Hindlimb muscle (tissue), 1 donor: ENCODE data around the gene NT5E. TPM values are rescaled to one million over a fixed set of nuclear protein-coding genes. Genes with fewer than 3 reads are reported as not detected.

Source experiments
- DNase-seq: peaks from one replicate; pipeline ENCODE4 v3.0.0-alpha.2; 2013
- polyA plus RNA-seq: library from polyadenylated mRNA; unstranded; fragments of 120-200 nt; gene quantifications from one replicate; pipeline ENCODE4 v1.2.1, GENCODE V29; 2013; ENCODE audit not compliant: insufficient read length

The NT5E gene
- polyA plus RNA-seq, 1 donor: 23.0 TPM

DNA sequence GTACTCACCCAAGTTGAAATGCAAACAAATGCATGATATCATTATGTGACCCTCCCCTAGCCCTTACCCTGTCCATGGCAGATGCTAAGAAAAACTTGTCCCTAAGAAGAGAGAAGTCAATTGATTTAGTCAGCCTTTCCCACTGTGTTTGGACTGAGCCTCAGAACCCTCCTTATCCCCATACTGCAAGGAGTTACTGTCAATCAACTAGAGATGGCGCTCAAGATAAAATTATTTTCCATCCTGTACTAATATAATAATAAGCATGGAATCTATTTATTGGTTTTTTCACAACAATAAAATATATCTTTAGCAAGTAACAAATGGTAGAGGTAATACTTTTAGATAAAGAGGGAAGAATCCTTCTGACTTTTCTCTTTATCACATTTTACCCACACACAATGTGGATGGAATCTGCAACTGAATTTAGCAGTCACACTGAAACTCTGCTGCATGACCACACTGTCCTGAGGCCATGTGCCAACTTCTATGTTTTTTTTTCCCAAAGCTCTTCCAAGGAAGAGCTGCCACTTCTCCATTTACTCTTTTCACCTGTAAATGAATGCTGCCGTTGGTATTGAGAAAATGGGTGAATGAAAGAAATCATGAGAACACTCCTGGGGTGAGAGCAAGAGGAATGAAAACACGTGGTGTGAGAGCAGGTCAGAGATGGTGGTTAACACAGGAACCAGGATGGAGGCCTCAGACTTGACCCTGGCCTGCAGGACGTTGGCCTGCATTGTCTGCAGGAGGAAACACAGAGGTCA lies 10.5 kb downstream of the NT5E start:
- no peak for DNase-seq

DNA sequence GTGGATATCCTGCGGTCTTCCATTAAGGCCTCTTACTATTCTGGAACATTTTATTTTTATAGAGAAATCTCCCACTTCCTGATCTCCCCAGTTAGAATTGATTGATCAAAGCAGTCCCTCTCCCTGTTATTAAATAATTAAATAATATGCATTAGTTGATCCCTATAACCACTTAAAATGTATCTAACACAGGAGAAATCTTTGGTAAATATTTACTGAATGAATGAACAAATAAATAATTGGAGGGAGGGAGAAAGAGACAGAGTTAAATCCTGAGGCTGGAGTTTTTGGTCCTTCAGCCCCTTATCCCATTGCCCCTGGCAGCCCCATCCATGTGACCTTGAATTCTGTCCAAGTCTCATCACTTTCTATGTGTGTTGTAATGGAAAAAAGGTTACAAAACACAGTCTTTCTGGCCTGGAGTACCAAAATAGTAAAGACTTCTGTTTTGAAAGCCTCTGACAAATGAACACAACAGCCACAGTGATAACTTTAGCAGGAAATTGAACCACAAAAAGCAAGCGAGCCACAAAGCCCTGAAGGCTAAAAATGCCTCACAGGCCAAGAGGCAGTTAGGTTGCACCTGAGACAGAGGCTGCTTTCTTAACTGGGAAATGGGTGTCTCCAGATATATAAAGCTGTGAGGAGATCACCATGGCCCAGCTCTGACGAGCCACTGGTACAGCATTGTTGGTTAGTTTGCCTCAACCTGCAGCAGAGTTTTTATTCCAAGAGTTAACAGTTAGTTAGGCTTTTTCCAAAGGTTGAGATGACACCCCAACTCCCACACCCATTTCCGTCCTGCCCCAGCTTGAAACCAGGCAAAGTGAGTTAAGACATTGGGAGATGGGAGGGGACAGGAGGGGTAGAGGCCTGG lies 11.3 kb downstream of the NT5E start:
- DNase-seq: no peak

DNA sequence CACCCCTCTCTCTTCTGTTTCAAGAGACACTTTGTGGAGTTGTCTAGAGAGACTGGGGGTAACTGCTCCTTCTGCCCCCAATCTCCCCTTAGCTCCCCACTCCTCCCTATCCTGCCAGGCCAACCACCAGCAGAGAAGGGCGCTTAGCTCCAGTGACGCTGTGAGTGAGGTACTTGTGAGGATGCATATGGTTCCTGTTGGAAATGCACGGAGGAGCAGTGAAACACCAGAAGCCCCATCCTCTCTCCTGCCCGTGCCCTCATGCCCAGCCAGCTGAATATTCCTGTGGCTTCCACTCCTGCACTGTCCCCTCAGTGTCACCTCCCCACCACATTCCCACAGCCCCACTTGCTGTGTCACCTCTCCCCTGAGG lies 11.9 kb downstream of the NT5E start:
- DNase-seq: no peak

DNA sequence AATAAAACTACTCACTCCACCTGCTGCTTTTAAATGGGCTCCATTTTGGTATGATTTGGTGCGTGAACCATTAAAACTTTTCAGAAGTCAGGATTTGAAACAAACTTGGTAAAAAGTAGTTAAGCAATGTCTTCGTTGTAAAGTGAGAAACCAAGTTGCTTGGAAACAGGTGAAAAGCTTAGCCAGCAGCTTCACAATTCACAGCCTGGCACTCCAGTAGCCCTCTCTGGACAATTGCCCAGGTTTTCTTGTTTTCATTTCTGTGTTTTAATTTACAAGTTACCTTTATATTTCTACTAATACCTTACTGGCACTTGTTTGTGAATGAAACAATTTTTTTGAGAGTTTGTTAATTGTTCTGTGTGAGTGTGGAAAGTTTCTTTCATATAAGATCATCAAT lies 12.8 kb downstream of the NT5E start:
- no peak for DNase-seq

GRCh38 chr6:85463621-85464259 lies 13.9 kb downstream of the NT5E start:
- no peak for DNase-seq

GRCh38 chr6:85464260-85464644 lies 14.4 kb downstream of the NT5E start:
- DNase-seq: no peak

DNA sequence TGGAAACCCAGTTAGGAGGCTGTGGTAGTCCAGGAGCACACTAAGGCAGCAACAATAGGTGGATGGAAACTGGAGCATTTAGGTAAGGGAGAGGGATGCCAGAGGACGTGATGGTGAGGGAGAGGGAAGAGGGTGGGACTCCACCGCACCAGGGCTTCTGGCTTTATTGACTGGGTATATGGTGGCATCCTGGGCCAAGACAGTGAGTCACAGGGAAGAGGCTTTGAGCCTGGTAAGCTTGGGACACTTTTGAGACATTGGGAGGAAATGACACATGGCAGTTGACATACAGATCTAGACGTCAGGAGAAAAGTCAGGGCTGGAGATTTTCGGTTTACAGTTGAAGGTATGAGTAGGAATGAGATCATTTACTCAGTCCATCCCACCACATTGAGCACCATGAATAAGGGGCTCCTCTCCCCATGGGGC lies 14.9 kb downstream of the NT5E start:
- DNase-seq: no peak

DNA sequence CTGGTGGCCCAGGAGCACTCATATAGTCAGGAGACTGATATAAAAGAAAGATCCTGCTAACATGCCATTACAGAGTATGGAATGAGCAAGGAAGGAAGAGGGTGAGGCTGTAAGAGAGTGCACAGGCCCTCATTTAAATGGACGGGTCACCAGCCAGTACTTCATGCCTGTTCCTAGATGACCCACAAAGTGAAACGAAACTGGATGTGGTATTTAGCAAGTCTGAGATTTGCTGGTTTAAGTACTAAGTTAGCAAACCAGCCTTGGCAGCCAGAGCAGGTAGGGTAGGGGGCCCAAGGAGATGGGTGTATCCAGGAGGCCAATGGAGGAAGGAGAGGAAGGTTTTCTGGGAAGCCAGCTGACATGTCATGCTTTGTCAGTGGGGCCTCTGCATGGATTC lies 15.9 kb downstream of the NT5E start:
- DNase-seq: no peak

DNA sequence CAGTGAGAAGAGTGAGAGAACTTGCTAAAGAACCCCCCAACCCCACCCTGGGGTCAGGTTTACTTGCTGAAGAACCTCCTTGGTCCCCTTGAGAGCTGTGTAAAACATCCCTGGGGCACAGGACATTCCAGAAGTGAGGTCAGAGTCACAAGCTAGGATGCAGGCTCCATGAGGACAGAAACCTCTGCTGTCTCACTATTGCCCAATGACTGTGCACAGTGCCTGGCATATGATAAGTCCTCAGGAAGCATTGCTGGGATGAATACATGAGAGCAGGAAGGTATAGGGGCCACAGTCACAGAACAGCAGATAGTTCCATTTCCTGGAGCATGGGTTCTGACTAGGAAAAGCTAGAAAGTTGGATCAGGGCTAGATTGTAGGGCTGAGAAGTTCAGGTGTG lies 18.4 kb downstream of the NT5E start:
- no peak for DNase-seq

GRCh38 chr6:85469276-85470022 lies 19.6 kb downstream of the NT5E start:
- no peak for DNase-seq

GRCh38 chr6:85470023-85470410 lies 20.1 kb downstream of the NT5E start:
- DNase-seq: no peak

- no peak for DNase-seq
Measured at GRCh38 chr6:85472744-85473143, 22.9 kb downstream of the NT5E start.

- DNase-seq: no peak
Measured at GRCh38 chr6:85473748-85474147, 23.9 kb downstream of the NT5E start.

- DNase-seq: no peak
Measured at GRCh38 chr6:85476532-85476931, 26.6 kb downstream of the NT5E start.

- DNase-seq: no peak
Measured at GRCh38 chr6:85479208-85479607, 29.3 kb downstream of the NT5E start.

- peak; percentile 56 for DNase-seq
Measured at GRCh38 chr6:85482206-85482904, 32.5 kb downstream of the NT5E start.

DNA sequence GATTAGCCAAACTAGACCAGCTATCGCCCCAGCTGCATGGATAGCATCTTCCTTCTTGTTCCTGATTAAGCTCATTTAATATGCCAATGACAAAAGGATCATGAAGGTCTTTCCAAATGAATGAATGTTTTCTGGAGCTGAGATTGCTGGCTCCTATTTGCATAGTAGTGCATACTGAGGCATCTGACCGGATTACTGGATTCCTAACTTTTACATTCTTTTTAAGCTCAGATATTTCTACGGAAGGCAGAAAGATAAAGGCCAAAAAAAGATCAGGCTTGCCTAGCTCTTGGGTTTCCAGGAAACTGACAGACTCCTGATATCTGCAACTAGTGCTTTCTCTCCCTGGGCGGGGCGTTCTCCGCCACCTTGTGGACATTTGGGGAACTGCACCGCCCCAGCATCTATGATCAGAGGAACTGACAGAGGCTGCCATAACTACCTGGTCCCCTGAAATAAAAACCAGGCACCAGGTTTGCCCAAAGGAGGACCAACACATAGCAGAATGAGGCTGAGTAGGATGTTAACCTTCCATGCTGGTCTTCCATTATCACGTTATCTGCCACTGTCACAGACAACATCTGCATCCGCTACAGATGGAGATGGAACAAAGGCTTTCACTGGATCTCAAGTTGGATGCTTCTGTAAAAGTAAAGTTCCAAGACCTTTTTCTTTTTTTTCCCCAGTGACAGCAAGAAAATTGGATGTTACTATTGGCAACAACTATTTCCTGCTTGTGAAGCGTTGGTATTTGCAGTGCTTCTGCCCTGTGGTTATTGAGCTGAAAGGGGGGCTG lies 33.2 kb downstream of the NT5E start:
- peak; percentile 74 for DNase-seq

- no peak for DNase-seq
Measured at GRCh38 chr6:85483846-85484245, 34.0 kb downstream of the NT5E start.

DNA sequence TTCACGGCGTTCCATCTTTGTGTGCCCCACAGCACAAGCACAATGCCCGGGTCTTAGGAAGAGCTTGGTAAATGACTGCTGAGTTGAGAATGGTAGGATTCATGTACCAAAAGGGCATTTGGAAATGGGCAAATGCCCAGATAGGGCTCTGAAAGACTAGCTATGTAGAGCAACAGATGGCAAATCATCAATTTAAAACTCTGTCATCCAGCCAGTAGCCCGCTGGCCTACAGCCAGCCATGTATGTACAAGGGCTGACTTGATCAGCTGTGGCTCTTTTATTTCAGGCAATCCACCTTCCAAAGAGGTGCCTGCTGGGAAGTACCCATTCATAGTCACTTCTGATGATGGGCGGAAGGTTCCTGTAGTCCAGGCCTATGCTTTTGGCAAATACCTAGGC lies 35.1 kb downstream of the NT5E start:
- DNase-seq: no peak

- DNase-seq: no peak
Measured at GRCh38 chr6:85490516-85491248, 40.8 kb downstream of the NT5E start.

DNA sequence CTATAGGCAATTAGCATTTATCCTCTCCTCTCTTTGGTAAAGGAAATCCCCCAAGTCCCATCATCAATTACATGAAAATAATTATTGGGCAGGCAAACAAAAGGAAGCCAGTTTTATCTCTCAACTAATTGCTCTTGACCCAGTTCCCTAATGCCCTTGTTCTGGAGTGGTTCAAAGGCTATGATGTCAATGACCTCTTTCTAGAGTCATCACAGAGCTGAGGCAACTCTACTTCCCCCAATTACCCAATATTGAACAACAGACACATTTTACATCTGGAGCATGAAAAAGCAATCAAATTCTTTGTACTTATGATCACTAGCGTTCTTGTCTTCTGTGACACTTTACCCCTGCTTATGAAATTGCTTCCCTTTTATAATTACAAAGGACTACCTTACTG lies 43.5 kb downstream of the NT5E start:
- no peak for DNase-seq
